Right cardiac atrium (tissue), 5 donors: ENCODE measurements around the gene SLX9. TPM values are rescaled to one million over a fixed set of nuclear protein-coding genes. Genes with fewer than 3 reads are reported as not detected.
A peak's percentile ranks its signal among the peaks of the same experiment; 100 is the strongest.

ENCODE experiments used
- ATAC-seq, 2 donors: fragments of 200-7000 bp; cut with Tn5 transposase; one replicate each; pipeline versions ENCODE4 v1.8.0 to v1.9.1; 2020; ENCODE audit warnings: moderate library complexity in 2 of 2, mild to moderate bottlenecking in 1 of 2
- DNase-seq, 3 donors: peaks; one replicate each; pipeline ENCODE4 v3.0.0-alpha.2; 2020
- H3K27ac ChIP-seq: one replicate; pipeline ENCODE4 v1.5.1; 2013; ENCODE audit warnings: mild to moderate bottlenecking, low read length, control low read depth, moderate library complexity
- H3K27me3 ChIP-seq: one replicate; pipeline ENCODE4 v1.6.1; 2013; ENCODE audit not compliant: control insufficient read depth, insufficient read depth
- H3K4me1 ChIP-seq: one replicate; pipeline ENCODE4 v1.6.1; 2013; ENCODE audit warnings: low read length; ENCODE audit not compliant: control insufficient read depth, insufficient read depth
- H3K4me3 ChIP-seq: one replicate; pipeline ENCODE4 v1.5.1; 2013; ENCODE audit warnings: low read length, control low read depth
- H3K9me3 ChIP-seq: one replicate; pipeline ENCODE4 v1.6.1; 2013; ENCODE audit warnings: low read length; ENCODE audit not compliant: control insufficient read depth
- WGBS: extraction: QIAGEN DNeasy Blood & Tissue Kit; methylation state at CpG from one replicate; pipeline ENCODE4 v1.1.7; 2013; 5-methylcytosine and 5-hydroxymethylcytosine counted together
- intact Hi-C, 4 donors: fragments of 100-400 bp; cut with DNase I; formaldehyde crosslinking; loops; one replicate each; pipeline versions ENCODE4 v1.11.0 to v1.14.0; 2022 to 2023
- polyA plus RNA-seq: library from polyadenylated mRNA; stranded (reverse); fragments of 200-250 nt; gene quantifications from one replicate; pipeline ENCODE4 v1.2.3, GENCODE V29; 2013
- total RNA-seq, 4 donors: library from RNA; stranded (reverse); fragmentation: NEBNext Ultra II Directional; extraction: Animal tissue kit (Norgen Biotek cat#: 25700); gene quantifications; one replicate each; pipeline ENCODE4 v1.2.1, GENCODE V29; 2021
- donor health status: healthy with polysubstance abuse.
- donor health status: DM: no; HTN: yes; CAD: no.
- donor health status: DM: no; HTN: no; CAD: no.
- donor health status: DM: no; HTN: yes; CAD: no; lungs with severe emphysema.
- donor health status: DM: yes; HTN: yes; CAD: no.

SLX9 gene
- total and polyA plus RNA-seq, 5 donors: 19.2 to 26.5 (median 25.1) TPM

DNA sequence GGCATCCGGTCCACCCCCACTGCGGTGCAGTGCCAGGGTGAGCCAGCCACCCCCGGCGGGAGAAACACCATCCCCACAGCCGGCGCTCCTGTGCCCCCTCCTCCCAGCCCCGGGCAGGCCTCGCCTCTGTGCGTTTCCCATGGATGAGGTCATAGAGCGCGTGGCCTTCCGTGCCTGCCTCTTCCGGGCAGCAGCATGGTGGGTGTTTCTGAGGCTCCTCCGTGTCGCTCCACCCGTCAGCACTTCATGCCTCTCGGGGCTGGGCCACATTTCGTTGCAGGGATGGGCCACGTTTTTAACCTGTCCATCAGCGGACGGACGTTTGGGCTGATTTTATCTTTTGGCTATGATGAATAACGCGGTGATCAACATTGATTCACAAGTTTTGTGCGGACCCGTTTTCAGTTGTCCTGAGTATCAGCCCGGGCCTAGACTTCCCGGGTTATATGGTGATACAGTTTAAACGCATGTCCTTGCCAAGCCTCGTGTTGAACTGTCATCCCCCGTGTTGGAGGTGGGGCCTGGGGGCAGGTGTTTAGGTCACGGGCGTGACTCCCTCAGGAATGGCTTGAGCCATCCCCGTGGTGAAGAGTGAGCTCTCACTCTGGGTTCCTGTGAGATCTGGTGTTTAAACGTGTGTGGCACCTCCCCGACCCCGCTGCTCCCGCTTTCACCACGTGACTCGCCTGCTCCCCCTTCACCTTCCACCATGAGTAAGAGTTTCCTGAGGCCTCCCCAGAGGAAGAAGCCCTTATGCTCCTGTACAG lies 64.8 kb downstream of the SLX9 start:
- 84% methylated on average over 40 of the region's 40 CpGs for WGBS
- DNase-seq: peak; percentile 11 to 47 (median 30)

DNA sequence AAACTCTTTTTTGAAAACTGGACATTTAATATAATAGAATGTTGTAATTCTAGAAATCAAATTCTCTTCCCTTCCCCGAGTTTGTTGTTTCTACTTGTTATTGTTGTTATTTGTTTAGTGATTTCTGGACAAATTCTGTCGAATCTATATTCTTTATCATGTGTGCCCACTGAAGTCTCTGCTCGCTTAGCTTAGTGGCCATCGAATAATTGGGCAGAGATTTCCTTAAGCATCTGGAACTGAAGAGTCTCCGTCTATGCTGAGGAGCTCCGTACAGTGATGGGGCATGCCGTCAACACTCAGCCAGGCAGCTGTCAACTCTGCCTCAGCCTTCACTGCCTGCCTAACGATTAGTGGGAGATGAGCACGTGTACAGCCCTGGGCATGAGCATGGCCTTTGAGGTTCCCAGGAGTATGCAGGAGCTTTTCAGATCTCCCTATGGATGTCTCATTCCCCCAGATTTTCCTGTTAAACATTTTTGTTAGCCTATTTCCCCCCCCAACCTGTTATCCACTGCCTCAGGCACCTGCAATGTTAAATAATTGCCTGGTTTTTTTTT lies 66.8 kb downstream of the SLX9 start:
- ATAC-seq: no peak
- Histone ChIP-seq H3K4me1 (no peaks in the 10 kb centered on the region), H3K4me3 (no peak overlapping the region), H3K9me3 (no peaks in the 10 kb centered on the region), H3K27me3 (no peaks in the 10 kb centered on the region), H3K27ac (no peak overlapping the region)
- intact Hi-C loops: no loop called here
- WGBS: 63% methylated on average over 9 of the region's 9 CpGs
- peak in 2 of 3 donors; percentile 34 to 53 for DNase-seq

More for the DNA sequence above, 64.8 kb downstream of the SLX9 start:
- H3K27me3 ChIP-seq: no peaks in the 10 kb centered on the region
- H3K9me3 ChIP-seq: no peaks in the 10 kb centered on the region
- no peak overlapping the region for H3K27ac ChIP-seq
- ATAC-seq: no peak
- H3K4me1 ChIP-seq: no peaks in the 10 kb centered on the region
- intact Hi-C loops: no loop called here
- no peak overlapping the region for H3K4me3 ChIP-seq

DNA sequence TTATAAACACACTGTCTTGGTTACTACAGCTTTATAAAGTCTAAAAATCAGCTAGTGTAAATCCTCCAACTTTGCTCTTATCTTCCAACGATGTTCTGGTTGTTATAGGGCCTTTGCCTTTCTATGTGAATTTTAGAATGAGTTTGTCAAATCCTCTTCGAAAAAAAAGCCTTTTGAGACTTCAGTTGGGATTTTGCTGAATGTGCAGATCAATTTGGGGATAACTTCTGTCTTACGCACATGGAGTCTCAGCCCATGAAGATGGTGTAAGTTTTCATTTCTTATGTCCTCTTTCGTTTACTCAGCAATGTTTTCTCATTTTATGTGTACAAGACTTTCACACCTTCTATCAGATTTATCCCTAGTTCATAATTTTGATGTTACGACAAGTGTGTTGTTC lies 69.8 kb downstream of the SLX9 start:
- Histone ChIP-seq H3K27me3 (no peaks in the 10 kb centered on the region), H3K4me3 (no peak overlapping the region), H3K9me3 (no peaks in the 10 kb centered on the region), H3K27ac (no peak overlapping the region), H3K4me1 (peaks cover 3% of the 10 kb centered on the region)
- DNase-seq (no peak), ATAC-seq (no peak)
- intact Hi-C loops: loop anchor here in 2 of 4 donors (10.0 kb wide), 2 partner anchors 45 to 55 kb away; no protein-coding TSS in a partner anchor
- 86% methylated on average over 5 of the region's 5 CpGs for WGBS

DNA sequence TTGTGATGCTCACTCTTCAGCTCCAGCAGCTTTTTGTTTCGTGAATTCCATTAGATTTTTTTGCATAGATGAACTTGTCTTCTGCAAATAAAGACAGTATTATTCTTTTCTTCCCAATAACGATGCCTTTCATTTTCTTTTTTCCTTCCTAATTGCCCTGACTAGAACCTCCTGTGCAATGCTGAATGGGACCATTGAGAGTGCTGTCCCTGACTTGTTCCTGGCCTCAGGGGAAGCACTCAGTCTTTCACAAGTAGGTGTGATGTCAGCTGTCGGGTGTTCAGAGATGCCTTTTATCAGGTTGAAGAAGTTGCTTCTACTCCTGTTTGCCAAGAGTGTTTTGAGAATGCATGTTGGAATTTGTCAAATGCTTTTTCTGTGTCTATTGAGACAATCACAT lies 70.3 kb downstream of the SLX9 start:
- Histone ChIP-seq H3K27me3 (no peaks in the 10 kb centered on the region), H3K27ac (no peak overlapping the region), H3K4me1 (peaks cover 3% of the 10 kb centered on the region), H3K4me3 (no peak overlapping the region), H3K9me3 (no peaks in the 10 kb centered on the region)
- ATAC-seq: peak; percentile 55 to 59
- intact Hi-C loops: loop anchor here in 2 of 4 donors (10.0 kb wide), 2 partner anchors 45 to 55 kb away; no protein-coding TSS in a partner anchor
- WGBS: 58% methylated on average over 3 of the region's 3 CpGs
- no peak for DNase-seq

DNA sequence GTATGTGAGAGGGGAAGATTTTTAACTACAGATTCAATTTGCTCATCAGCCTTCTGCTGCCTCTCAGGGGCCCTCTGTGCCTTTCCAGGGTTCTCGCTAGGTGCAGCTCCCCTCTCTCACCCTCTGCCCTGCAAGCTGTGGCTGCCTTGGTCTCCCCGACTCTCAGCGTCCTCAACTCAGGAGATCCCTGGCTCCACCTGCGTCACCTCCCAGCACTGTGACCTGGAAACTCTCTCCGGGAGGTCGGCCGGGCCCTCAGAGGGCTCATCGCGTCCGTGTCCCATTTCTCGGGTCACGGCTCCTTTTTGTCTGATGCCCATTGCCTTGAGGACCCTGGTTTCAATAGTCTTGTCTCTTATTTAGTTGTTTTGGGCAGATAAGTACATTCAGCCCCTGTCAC lies 71.0 kb downstream of the SLX9 start:
- intact Hi-C loops: loop anchor here in 2 of 4 donors (10.0 kb wide), 2 partner anchors 46 to 56 kb away; no protein-coding TSS in a partner anchor
- Histone ChIP-seq H3K4me1 (peaks cover 3% of the 10 kb centered on the region), H3K9me3 (no peaks in the 10 kb centered on the region), H3K27ac (no peak overlapping the region), H3K27me3 (no peaks in the 10 kb centered on the region), H3K4me3 (no peak overlapping the region)
- ATAC-seq (no peak), DNase-seq (peak; percentile 6 to 47 (median 28))
- WGBS: 94% methylated on average over 12 of the region's 12 CpGs

DNA sequence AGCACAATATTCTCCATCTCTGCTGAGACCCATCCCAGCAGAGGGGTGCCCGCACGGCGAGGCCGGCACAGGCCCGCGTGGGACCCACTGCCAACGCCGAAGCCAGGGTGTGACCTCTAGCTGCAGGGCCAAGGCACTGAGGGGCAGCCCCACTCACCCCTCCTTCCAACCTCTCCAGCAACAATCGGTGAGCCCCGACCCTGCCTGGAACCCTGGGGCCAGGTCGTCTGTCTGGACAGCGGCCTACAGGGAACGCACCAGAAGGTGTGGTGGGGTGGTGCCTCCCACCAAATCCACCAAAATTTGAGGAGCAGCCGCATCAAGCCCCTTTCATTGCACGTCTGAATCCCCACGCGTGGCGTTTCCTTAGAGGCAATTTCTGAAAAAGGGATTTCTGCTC lies 71.6 kb downstream of the SLX9 start:
- 93% methylated on average over 18 of the region's 18 CpGs for WGBS
- H3K4me1 ChIP-seq: peaks cover 3% of the 10 kb centered on the region
- no peak overlapping the region for H3K4me3 ChIP-seq
- H3K27ac ChIP-seq: no peak overlapping the region
- DNase-seq (peak; percentile 10 to 43 (median 41)), ATAC-seq (no peak)
- intact Hi-C loops: loop anchor here in 2 of 4 donors (10.0 kb wide), 2 partner anchors 47 to 57 kb away; no protein-coding TSS in a partner anchor
- H3K27me3 ChIP-seq: no peaks in the 10 kb centered on the region
- no peaks in the 10 kb centered on the region for H3K9me3 ChIP-seq

DNA sequence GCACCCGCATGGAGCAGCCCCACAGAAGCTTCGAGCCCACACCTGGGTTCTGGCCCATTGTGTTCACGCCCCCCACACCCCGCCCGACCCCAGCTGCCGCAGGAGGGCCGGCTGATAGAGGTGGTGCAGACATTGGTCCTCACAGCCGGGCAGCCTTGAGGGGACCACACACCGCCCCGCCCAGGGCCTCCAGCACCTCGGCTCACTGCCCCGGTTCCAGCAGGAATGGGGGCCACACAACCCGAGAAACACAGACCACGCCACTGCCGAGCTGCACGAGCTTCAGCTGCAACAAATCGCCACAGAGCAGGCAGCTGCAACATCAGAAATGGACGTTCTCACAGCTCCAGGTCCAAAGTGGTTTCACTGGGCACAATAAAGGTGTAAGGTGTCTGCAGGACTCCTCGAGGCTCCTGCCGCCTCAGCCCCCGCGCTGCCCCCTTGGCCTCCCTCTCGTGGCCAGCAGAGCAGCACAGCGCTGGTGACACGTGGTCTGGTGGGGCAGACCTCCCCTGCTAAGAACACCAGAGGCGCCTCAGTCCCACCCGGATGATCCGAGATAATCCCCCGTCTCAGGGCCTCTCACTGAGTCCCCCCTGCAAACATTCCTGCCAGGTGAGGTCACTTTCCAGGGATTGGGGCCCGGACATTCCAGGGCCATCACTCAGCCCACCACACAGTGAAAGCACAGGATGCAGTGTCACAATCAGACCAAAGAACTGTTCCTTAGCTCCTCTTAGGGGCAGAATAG lies 72.3 kb downstream of the SLX9 start:
- 56% methylated on average over 30 of the region's 30 CpGs for WGBS

DNA sequence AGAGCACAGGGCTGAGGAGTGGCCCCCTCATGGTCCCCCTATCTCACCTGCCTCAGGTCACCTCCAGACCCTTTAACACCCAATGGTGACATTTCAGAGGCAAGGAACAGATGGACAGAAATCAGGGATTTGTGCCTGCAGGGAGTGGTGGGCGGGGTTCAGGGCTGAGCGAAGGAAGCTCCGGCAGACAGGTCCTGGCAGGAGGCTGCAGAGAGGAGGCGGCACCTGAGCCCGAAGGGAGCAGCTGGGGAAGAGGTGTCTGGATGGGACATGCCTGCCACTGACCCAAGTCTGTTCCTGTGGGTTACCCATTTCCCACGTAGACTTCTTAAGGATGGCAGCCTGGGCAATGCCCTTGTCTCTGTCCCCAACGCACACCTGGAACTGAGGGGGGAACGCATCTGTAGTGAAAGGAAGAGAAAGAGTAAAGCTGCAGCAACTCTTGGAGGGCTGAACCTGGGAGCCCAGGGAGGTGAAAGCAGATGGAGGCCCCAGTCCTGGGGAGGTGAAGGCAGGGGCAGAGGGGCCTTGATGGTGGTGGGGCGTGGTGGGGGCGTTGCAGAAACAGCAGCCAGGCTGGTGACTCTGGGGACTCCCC lies 72.9 kb downstream of the SLX9 start:
- peaks cover 3% of the 10 kb centered on the region for H3K4me1 ChIP-seq
- no peak overlapping the region for H3K4me3 ChIP-seq
- no peak overlapping the region for H3K27ac ChIP-seq
- 82% methylated on average over 10 of the region's 10 CpGs for WGBS
- no peaks in the 10 kb centered on the region for H3K27me3 ChIP-seq
- no peaks in the 10 kb centered on the region for H3K9me3 ChIP-seq
- peak in 1 of 2 donors; percentile 3 for ATAC-seq
- peak in 2 of 3 donors; percentile 14 to 49 for DNase-seq
- intact Hi-C loops: loop anchor here in 2 of 4 donors (10.0 kb wide), 2 partner anchors 48 to 58 kb away; no protein-coding TSS in a partner anchor

More for the DNA sequence above, 72.3 kb downstream of the SLX9 start:
- peaks cover 3% of the 10 kb centered on the region for H3K4me1 ChIP-seq
- H3K27me3 ChIP-seq: no peaks in the 10 kb centered on the region
- ATAC-seq (peak; percentile 17 to 59), DNase-seq (peak; percentile 11 to 58 (median 47))
- no peaks in the 10 kb centered on the region for H3K9me3 ChIP-seq
- no peak overlapping the region for H3K4me3 ChIP-seq
- no peak overlapping the region for H3K27ac ChIP-seq
- intact Hi-C loops: loop anchor here in 2 of 4 donors (10.0 kb wide), 2 partner anchors 47 to 57 kb away; no protein-coding TSS in a partner anchor

DNA sequence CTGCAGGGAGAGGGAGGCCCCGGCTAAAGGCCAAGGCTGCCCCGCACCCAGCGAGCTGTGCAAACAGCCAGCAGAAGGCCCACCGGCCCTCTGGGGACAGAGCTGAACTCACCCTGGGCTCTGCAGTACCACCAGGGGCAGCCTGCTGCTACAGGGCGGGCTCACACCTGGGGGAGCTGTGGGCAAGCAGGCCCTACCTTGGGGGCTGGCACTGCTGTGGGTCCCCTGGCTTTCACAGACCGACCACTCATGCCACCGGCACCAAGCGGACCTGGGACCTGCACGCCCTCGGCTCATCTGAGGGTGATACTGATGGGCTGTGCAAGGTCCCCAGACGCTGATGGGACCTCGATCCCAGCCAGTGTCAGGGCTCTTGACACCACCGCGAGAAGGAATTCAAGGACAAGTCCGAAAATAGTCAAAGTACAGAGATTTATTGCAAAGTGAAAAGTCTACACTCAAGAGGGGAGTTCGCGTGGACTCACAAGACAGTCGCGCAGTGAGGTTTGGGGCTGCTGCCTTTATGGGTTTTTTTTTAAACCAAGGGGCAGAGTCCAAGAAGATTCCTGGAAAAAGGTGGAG lies 73.5 kb downstream of the SLX9 start:
- DNase-seq: peak; percentile 7 to 50 (median 25)
- 83% methylated on average over 19 of the region's 19 CpGs for WGBS
- Histone ChIP-seq H3K4me1 (peaks cover 3% of the 10 kb centered on the region), H3K27ac (no peak overlapping the region), H3K9me3 (no peaks in the 10 kb centered on the region), H3K4me3 (no peak overlapping the region), H3K27me3 (no peaks in the 10 kb centered on the region)
- no peak for ATAC-seq
- intact Hi-C loops: loop anchor here in 2 of 4 donors (10.0 kb wide), 2 partner anchors 49 to 59 kb away; no protein-coding TSS in a partner anchor
